Endothelial cell of umbilical vein (primary cell): Measurements from ENCODE around the gene CCDC15. TPM values are rescaled to one million over a fixed set of nuclear protein-coding genes. Genes with fewer than 3 reads are reported as not detected.

Experiments used
- BruUV-seq: library from RNA; stranded (reverse); fragments of 400-500 nt; replicated peaks from 2 replicates; lab custom pipeline; 2021; lab: Mats Ljungman, UMichigan
- CTCF ChIA-PET: fragments of 300-600, 350-600 bp; sonication (Branson Sonifier 250); formaldehyde crosslinking; loops from one replicate; lab custom pipeline; 2021; ENCODE audit warnings: antibody characterized with exemption, inconsistent platforms; lab: Charles Lee
- POLR2A ChIA-PET: fragments of 300-600, 350-600 bp; sonication (Branson Sonifier 250); formaldehyde crosslinking; loops from one replicate; lab custom pipeline; 2021; ENCODE audit warnings: antibody characterized with exemption, inconsistent platforms; lab: Charles Lee
- DNase-seq: peaks from one replicate; pipeline ENCODE4 v3.0.0-alpha.2; 2011; ENCODE audit warnings: low read depth, low spot score
- FAIRE-seq: peaks from 2 replicates; lab custom pipeline; 2011; peaks lifted over from hg19 to GRCh38; lab: Jason Lieb, UNC
- H2AFZ ChIP-seq: 2 replicates; pipeline ENCODE4 v1.6.0; 2012; ENCODE audit warnings: low read depth, low read length, control low read depth, inconsistent platforms
- H3K27ac ChIP-seq: 2 replicates; pipeline ENCODE4 v1.5.1; 2011; ENCODE audit warnings: low read depth, mild to moderate bottlenecking, control low read depth, low read length, moderate library complexity; ENCODE audit not compliant: insufficient read depth
- H3K27me3 ChIP-seq, 2 experiments: 2 replicates each; pipeline versions ENCODE4 v1.6.0 to v1.6.1; 2011; ENCODE audit warnings: low read length in 2 of 2, mixed read lengths in 1 of 2; ENCODE audit not compliant: control insufficient read depth in 2 of 2, insufficient read depth in 2 of 2
- H3K36me3 ChIP-seq, 2 experiments: 2 replicates in 1 of 2; 3 replicates in 1 of 2; pipeline ENCODE4 v1.5.1; 2011; ENCODE audit warnings: low read length in 2 of 2, mild to moderate bottlenecking in 1 of 2, moderate library complexity in 1 of 2; ENCODE audit not compliant: control insufficient read depth in 2 of 2, insufficient read depth in 2 of 2; ENCODE audit errors: extremely low read depth in 1 of 2
- H3K4me1 ChIP-seq: 3 replicates; pipeline ENCODE4 v1.5.1; 2011; ENCODE audit warnings: mild to moderate bottlenecking, low read length; ENCODE audit not compliant: control insufficient read depth, insufficient read depth; ENCODE audit errors: extremely low read depth
- H3K4me2 ChIP-seq: 2 replicates; pipeline ENCODE4 v1.6.1; 2011; ENCODE audit warnings: low read length, control low read depth, mixed read lengths; ENCODE audit not compliant: insufficient read depth
- H3K4me3 ChIP-seq, 3 experiments: fragments of 200-600 bp in 1 of 3; sonication (generic), shearing (Covaris generic) in 1 of 3; replicated peaks in 1 of 3; 2 replicates each; pipeline ENCODE4 v1.5.1; 2011 to 2016; ENCODE audit warnings: control low read depth in 3 of 3, low read length in 3 of 3, mild to moderate bottlenecking in 2 of 3, inconsistent platforms in 1 of 3, low read depth in 1 of 3, moderate library complexity in 1 of 3; ENCODE audit not compliant: insufficient read depth in 1 of 3
- H3K79me2 ChIP-seq: 2 replicates; pipeline ENCODE4 v1.6.0; 2012; ENCODE audit warnings: low read length, inconsistent platforms; ENCODE audit not compliant: control insufficient read depth, insufficient read depth
- H3K9ac ChIP-seq: replicated peaks from 2 replicates; pipeline ENCODE3; 2011; ENCODE audit warnings: low read length, control low read depth; ENCODE audit not compliant: insufficient read depth; ENCODE audit errors: extremely low read depth
- H3K9me1 ChIP-seq: replicated peaks from 3 replicates; pipeline ENCODE4 v1.6.0; 2011; ENCODE audit warnings: mild to moderate bottlenecking, low read length; ENCODE audit not compliant: control insufficient read depth, insufficient read depth; ENCODE audit errors: extremely low read depth
- H3K9me3 ChIP-seq: replicated peaks from 2 replicates; pipeline ENCODE4 v1.5.1; 2012; ENCODE audit warnings: low read length, inconsistent platforms; ENCODE audit not compliant: control insufficient read depth, insufficient read depth
- H4K20me1 ChIP-seq: replicated peaks from 2 replicates; pipeline ENCODE3; 2011; ENCODE audit warnings: mild to moderate bottlenecking, low read length; ENCODE audit not compliant: control insufficient read depth, insufficient read depth; ENCODE audit errors: extremely low read depth
- EZH2 ChIP-seq: IDR thresholded peaks from 2 replicates; pipeline ENCODE4 v1.6.1; 2012; ENCODE audit warnings: borderline replicate concordance, low read depth, mild to moderate bottlenecking, moderate library complexity, low read length, inconsistent platforms; ENCODE audit not compliant: severe bottlenecking
- FOS ChIP-seq: IDR thresholded peaks from 2 replicates; pipeline ENCODE4 v1.6.1; 2011; ENCODE audit warnings: mild to moderate bottlenecking, low read length, moderate library complexity, borderline replicate concordance; ENCODE audit not compliant: insufficient read depth
- GATA2 ChIP-seq: IDR thresholded peaks from 2 replicates; pipeline ENCODE4 v1.7.0; 2011; ENCODE audit warnings: low read depth, mild to moderate bottlenecking, moderate library complexity, mixed read lengths, low read length; ENCODE audit not compliant: insufficient read length, insufficient read depth
- MYC ChIP-seq: IDR thresholded peaks from one replicate; pipeline ENCODE4 v1.6.1; 2011; ENCODE audit warnings: mild to moderate bottlenecking, low read depth, low read length
- POLR2A ChIP-seq: IDR thresholded peaks from 2 replicates; pipeline ENCODE4 v1.6.1; 2012; ENCODE audit warnings: low read depth, mild to moderate bottlenecking, control low read depth, low read length
- POLR2AphosphoS5 ChIP-seq: IDR thresholded peaks from 2 replicates; pipeline ENCODE4 v1.6.1; 2012; ENCODE audit warnings: low read depth, mild to moderate bottlenecking, control low read depth, low read length, moderate library complexity; ENCODE audit not compliant: insufficient read depth
- dilution Hi-C: fragments of 300-500 bp; cut with MboI; formaldehyde crosslinking; loops from one replicate; pipeline ENCODE4 v1.15.0; 2019; ENCODE audit warnings: low sequenced_read_pairs; ENCODE audit not compliant: extremely low pct_ligation_motif_present
- intact Hi-C: fragments of 100-400 bp; cut with micrococcal nuclease; formaldehyde crosslinking; loops from one replicate; pipeline ENCODE4 v1.10.0; 2022
- polyA plus RNA-seq, 4 experiments: library from polyadenylated mRNA; depleted of rRNA in 3 of 4; stranded (reverse) in 3 of 4; unstranded in 1 of 4; fragments of >200 nt; gene quantifications; 2 replicates each; pipeline versions ENCODE4 v1.2.1 to v1.2.3, GENCODE V29; 2011 to 2012; ENCODE audit warnings: missing spikeins in 1 of 4
- total RNA-seq: library from RNA; stranded (reverse); gene quantifications from 2 replicates; pipeline ENCODE4 v1.2.3, GENCODE V29; 2021
- TF ChIP-seq, protein P1 (sequence below), 2 donors: IDR thresholded peaks; 1 replicate in 1 of 2; 2 replicates in 1 of 2; pipeline ENCODE4 v1.5.1; 2011; ENCODE audit warnings: low read length in 2 of 2, mild to moderate bottlenecking in 2 of 2, moderate library complexity in 2 of 2, control low read depth in 1 of 2, inconsistent platforms in 1 of 2, low read depth in 1 of 2; ENCODE audit not compliant: insufficient read depth in 1 of 2; ENCODE audit errors: extremely low read depth in 1 of 2
- TF ChIP-seq, protein P2 (sequence below): IDR thresholded peaks from 2 replicates; pipeline ENCODE4 v1.6.1; 2011; ENCODE audit not compliant: insufficient read depth, insufficient read length

Gene CCDC15
- total and polyA plus RNA-seq, 2 donors (not counting 3 experiments of a cell fraction or from before 2014, with no cell fraction given) = 0.75 to 3.8 TPM

GRCh38 chr11:125082040-125082439 lies 128.0 kb downstream of the CCDC15 start:
- BruUV-seq = no TSS peak
- DNase-seq = no peak
- TF ChIP-seq EZH2 (no peak), MYC (no peak)
- TF ChIP-seq, protein P1, sequence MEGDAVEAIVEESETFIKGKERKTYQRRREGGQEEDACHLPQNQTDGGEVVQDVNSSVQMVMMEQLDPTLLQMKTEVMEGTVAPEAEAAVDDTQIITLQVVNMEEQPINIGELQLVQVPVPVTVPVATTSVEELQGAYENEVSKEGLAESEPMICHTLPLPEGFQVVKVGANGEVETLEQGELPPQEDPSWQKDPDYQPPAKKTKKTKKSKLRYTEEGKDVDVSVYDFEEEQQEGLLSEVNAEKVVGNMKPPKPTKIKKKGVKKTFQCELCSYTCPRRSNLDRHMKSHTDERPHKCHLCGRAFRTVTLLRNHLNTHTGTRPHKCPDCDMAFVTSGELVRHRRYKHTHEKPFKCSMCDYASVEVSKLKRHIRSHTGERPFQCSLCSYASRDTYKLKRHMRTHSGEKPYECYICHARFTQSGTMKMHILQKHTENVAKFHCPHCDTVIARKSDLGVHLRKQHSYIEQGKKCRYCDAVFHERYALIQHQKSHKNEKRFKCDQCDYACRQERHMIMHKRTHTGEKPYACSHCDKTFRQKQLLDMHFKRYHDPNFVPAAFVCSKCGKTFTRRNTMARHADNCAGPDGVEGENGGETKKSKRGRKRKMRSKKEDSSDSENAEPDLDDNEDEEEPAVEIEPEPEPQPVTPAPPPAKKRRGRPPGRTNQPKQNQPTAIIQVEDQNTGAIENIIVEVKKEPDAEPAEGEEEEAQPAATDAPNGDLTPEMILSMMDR (IDR thresholded peaks at IDR 0.05; ENCODE audit: extremely low read depth in 1 of 2, insufficient read depth in 1 of 2, low read depth in 1 of 2, low read length in 2 of 2) = no peak
- intact Hi-C loops (no loop called here), dilution Hi-C loops (no loop called here)
- H3K4me1 ChIP-seq = peaks cover 12% of the 10 kb centered on the region
- H3K9me1 ChIP-seq = no peaks in the 10 kb centered on the region
- ChIA-PET POLR2A (no interaction called here), CTCF (interaction anchor here (0.7 to 1.8 kb wide), 5 partner anchors 9 to 268 kb away, joined by 3 to 11 read pairs (median 3); partner anchors contain the start of gene TMEM218)
- H3K4me3 ChIP-seq = no peak overlapping the region
- H3K4me2 ChIP-seq = no peak overlapping the region
- H2AFZ ChIP-seq = no peak overlapping the region
- H4K20me1 ChIP-seq = no peaks in the 10 kb centered on the region
- no peak overlapping the region for H3K9ac ChIP-seq
- no peaks in the 10 kb centered on the region for H3K36me3 ChIP-seq
- H3K9me3 ChIP-seq = no peaks in the 10 kb centered on the region
- no peak for FAIRE-seq
- H3K27me3 ChIP-seq = no peaks in the 10 kb centered on the region
- H3K79me2 ChIP-seq = no peaks in the 10 kb centered on the region
- H3K27ac ChIP-seq = no peak overlapping the region

DNA sequence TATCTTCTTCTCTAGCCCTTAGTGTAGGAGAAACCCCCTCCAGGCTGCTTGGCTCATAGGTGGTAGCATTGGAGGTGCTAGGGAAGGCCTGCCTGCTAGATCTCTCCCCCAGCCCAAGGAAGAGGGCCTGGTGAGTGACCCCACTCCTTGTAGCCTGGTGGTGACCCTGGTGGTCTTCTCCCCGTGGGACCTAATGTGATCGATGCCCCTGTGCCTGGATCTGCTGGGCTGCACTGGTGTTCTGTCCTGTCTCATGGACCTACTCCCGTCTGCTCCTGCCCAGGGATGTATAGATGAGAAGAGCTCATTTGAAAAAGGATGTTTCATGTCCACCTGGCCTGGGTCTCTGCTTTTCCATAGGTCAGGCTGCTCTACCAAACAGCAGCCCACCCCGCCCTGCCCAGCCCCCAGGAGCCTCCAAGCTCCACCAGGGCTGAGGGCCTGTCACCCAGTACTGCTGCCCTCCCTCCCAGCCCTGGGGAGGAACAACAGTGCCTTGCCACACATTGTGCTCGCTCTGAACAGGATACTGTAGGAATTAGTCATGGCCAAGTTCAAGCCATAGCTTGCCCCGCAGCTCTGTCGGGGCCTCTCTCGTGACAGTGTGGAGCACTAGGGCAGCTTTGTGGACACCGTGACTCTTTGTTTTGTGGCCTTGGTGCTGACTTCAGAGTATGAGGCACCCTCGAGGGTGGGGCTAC lies 128.8 kb downstream of the CCDC15 start:
- dilution Hi-C loops (no loop called here), intact Hi-C loops (no loop called here)
- TF ChIP-seq POLR2A (no peak), GATA2 (no peak), EZH2 (no peak), POLR2AphosphoS5 (peak; percentile 51), FOS (peak; percentile 56)
- TF ChIP-seq, protein P1 (IDR thresholded peaks at IDR 0.05; ENCODE audit: extremely low read depth in 1 of 2, insufficient read depth in 1 of 2, low read depth in 1 of 2, low read length in 2 of 2) = no peak
- TF ChIP-seq, protein P2, sequence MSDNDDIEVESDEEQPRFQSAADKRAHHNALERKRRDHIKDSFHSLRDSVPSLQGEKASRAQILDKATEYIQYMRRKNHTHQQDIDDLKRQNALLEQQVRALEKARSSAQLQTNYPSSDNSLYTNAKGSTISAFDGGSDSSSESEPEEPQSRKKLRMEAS = no peak
- BruUV-seq = no TSS peak
- FAIRE-seq (peak; percentile 96), DNase-seq (peak; percentile 77)
- Histone ChIP-seq H3K79me2 (no peaks in the 10 kb centered on the region), H3K4me2 (peak overlapping the region; percentile 2), H3K27ac (peak overlapping the region; percentile 52), H3K9me1 (no peaks in the 10 kb centered on the region), H3K4me3 (no peak overlapping the region), H2AFZ (peak overlapping the region; percentile 71), H3K27me3 (no peaks in the 10 kb centered on the region), H4K20me1 (no peaks in the 10 kb centered on the region), H3K9ac (no peak overlapping the region), H3K4me1 (peaks cover 12% of the 10 kb centered on the region), H3K36me3 (no peaks in the 10 kb centered on the region), H3K9me3 (no peaks in the 10 kb centered on the region)
- ChIA-PET POLR2A (interaction anchor here (0.6 to 0.7 kb wide), 2 partner anchors 132 to 204 kb away, joined by 3 to 8 read pairs; no protein-coding TSS in a partner anchor), CTCF (interaction anchor here (0.5 to 1.6 kb wide), 12 partner anchors 9 to 346 kb away, joined by 3 to 11 read pairs (median 4); partner anchors contain the start of gene TMEM218)
